ENCODE results near the gene SHMT2. TPM values are rescaled to one million over a fixed set of nuclear protein-coding genes. Genes with fewer than 3 reads are reported as not detected.

Gene SHMT2
- total RNA-seq, 4 donors from 2014 or later = 20.5 to 42.4 (median 34.4) TPM

GRCh38 chr12:57203791-57204190 is 25.7 kb upstream of the SHMT2 start:
- Histone ChIP-seq H3K36me3 (peaks cover 0 to 98% of the 10 kb centered on the region in 2 donors), H3K9me3 (no peaks in the 10 kb centered on the region), H3K27ac (no peak overlapping the region), H3K27me3 (no peaks in the 10 kb centered on the region), H3K4me1 (peaks cover 0 to 11% (median 0%) of the 10 kb centered on the region in 3 donors), H3K4me3 (no peak overlapping the region)
- no peak for TF ChIP-seq CTCF (IDR thresholded peaks at IDR 0.05)
- TF ChIP-seq POLR2A (IDR thresholded peaks at IDR 0.05) = no peak
- no peak for TF ChIP-seq POLR2AphosphoS5 (IDR thresholded peaks at IDR 0.05)
- no peak for TF ChIP-seq EP300 (IDR thresholded peaks at IDR 0.05)
- 75% methylated on average over 4 of the region's 11 CpGs; no CpG with 5 or more reads in 1 of the 2 donors for WGBS, 2 donors (ENCODE audit: low coverage in 1 of 2)
- ATAC-seq = no peak

GRCh38 chr12:57204454-57204853 is 25.1 kb upstream of the SHMT2 start:
- H3K9me3 ChIP-seq = no peaks in the 10 kb centered on the region
- no peak overlapping the region for H3K27ac ChIP-seq
- 80 to 95% methylated on average over 2 to 10 of the region's 19 CpGs for WGBS, 2 donors (ENCODE audit: low coverage in 1 of 2)
- TF ChIP-seq CTCF (IDR thresholded peaks at IDR 0.05) (no peak), POLR2AphosphoS5 (IDR thresholded peaks at IDR 0.05) (no peak), EP300 (IDR thresholded peaks at IDR 0.05) (no peak), POLR2A (IDR thresholded peaks at IDR 0.05) (no peak)
- no peaks in the 10 kb centered on the region for H3K27me3 ChIP-seq
- ATAC-seq = no peak
- peaks cover 0 to 98% of the 10 kb centered on the region in 2 donors for H3K36me3 ChIP-seq
- no peak overlapping the region for H3K4me3 ChIP-seq
- peaks cover 0 to 15% (median 0%) of the 10 kb centered on the region in 3 donors for H3K4me1 ChIP-seq

- H3K27ac ChIP-seq = no peak overlapping the region
- no CpG with 5 or more reads among the region's 26 CpGs for WGBS, 2 donors (ENCODE audit: low coverage in 1 of 2)
- no peak for ATAC-seq
- H3K36me3 ChIP-seq = peaks cover 0 to 98% of the 10 kb centered on the region in 2 donors
- H3K27me3 ChIP-seq = no peaks in the 10 kb centered on the region
- no peaks in the 10 kb centered on the region for H3K9me3 ChIP-seq
- H3K4me3 ChIP-seq = no peak overlapping the region
- TF ChIP-seq CTCF (IDR thresholded peaks at IDR 0.05) = no peak
- TF ChIP-seq POLR2AphosphoS5 (IDR thresholded peaks at IDR 0.05) = no peak
- no peak for TF ChIP-seq EP300 (IDR thresholded peaks at IDR 0.05)
- TF ChIP-seq POLR2A (IDR thresholded peaks at IDR 0.05) = no peak
- peaks cover 0 to 15% (median 0%) of the 10 kb centered on the region in 3 donors for H3K4me1 ChIP-seq
Measured at GRCh38 chr12:57205186-57205585, 24.3 kb upstream of the SHMT2 start.

- 89 to 100% methylated on average over 1 to 3 of the region's 7 CpGs for WGBS, 2 donors (ENCODE audit: low coverage in 1 of 2)
- H3K9me3 ChIP-seq = no peaks in the 10 kb centered on the region
- H3K27me3 ChIP-seq = no peaks in the 10 kb centered on the region
- ATAC-seq = no peak
- H3K4me1 ChIP-seq = peaks cover 0 to 15% (median 0%) of the 10 kb centered on the region in 3 donors
- peaks cover 0 to 98% of the 10 kb centered on the region in 2 donors for H3K36me3 ChIP-seq
- H3K4me3 ChIP-seq = no peak overlapping the region
- no peak overlapping the region for H3K27ac ChIP-seq
- TF ChIP-seq CTCF (IDR thresholded peaks at IDR 0.05) (no peak), POLR2A (IDR thresholded peaks at IDR 0.05) (no peak), EP300 (IDR thresholded peaks at IDR 0.05) (no peak), POLR2AphosphoS5 (IDR thresholded peaks at IDR 0.05) (no peak)
Measured at GRCh38 chr12:57205931-57206330, 23.6 kb upstream of the SHMT2 start.
